OCI-M1 (cell line): ENCODE data around the gene SHOX.
"Not testable (repeated sequence)": the region's sequence is repeated elsewhere in the genome, so short reads cannot be mapped to it uniquely, and the experiment has no call there.

Source experiments
- DNase-seq: peaks from one replicate; lab custom pipeline; 2025; lab: John Stamatoyannopoulos, UW

Gene SHOX

GRCh38 chrX:621705-622503 lies 8.7 kb upstream of the SHOX start:
- DNase-seq, result no peak

GRCh38 chrX:622802-623201 lies 7.8 kb upstream of the SHOX start:
- DNase-seq, result not testable (repeated sequence)

GRCh38 chrX:623268-623598 lies 7.4 kb upstream of the SHOX start:
- DNase-seq, result no peak

- DNase-seq, result no peak
Observed at GRCh38 chrX:623599-624315, 6.8 kb upstream of the SHOX start.

- DNase-seq, result no peak
Observed at GRCh38 chrX:625137-625691, 5.4 kb upstream of the SHOX start.

GRCh38 chrX:626047-626446 lies 4.5 kb upstream of the SHOX start:
- DNase-seq, result not testable (repeated sequence)

GRCh38 chrX:626745-627509 lies 3.7 kb upstream of the SHOX start:
- DNase-seq, result peak; percentile 2

GRCh38 chrX:627510-627981 lies 3.0 kb upstream of the SHOX start:
- DNase-seq, result no peak

GRCh38 chrX:627995-628394 lies 2.6 kb upstream of the SHOX start:
- no peak for DNase-seq

GRCh38 chrX:629230-630006 lies 1.2 kb upstream of the SHOX start:
- DNase-seq, result no peak

- DNase-seq, result no peak
Observed at GRCh38 chrX:630007-630611, 482 bp upstream of the SHOX start.

- no peak for DNase-seq
Observed at GRCh38 chrX:631802-632365, 1.3 kb downstream of the SHOX start.

- no peak for DNase-seq
Observed at GRCh38 chrX:632366-633042, 1.9 kb downstream of the SHOX start.

GRCh38 chrX:633043-633984 lies 2.7 kb downstream of the SHOX start:
- no peak for DNase-seq

- no peak for DNase-seq
Observed at GRCh38 chrX:633985-634958, 3.7 kb downstream of the SHOX start.

- no peak for DNase-seq
Observed at GRCh38 chrX:635428-636090, 5.0 kb downstream of the SHOX start.

- no peak for DNase-seq
Observed at GRCh38 chrX:636981-637659, 6.5 kb downstream of the SHOX start.
